SH-SY5Y (cell line): ENCODE results near the gene TMEM69.

Experiments used
- GATA2 ChIP-seq: IDR thresholded peaks from 2 replicates; pipeline ENCODE4 v1.6.1; 2011; ENCODE audit warnings: mild to moderate bottlenecking, low read depth, low read length
- GATA3 ChIP-seq: IDR thresholded peaks from 2 replicates; pipeline ENCODE4 v1.6.1; 2011; ENCODE audit warnings: low read depth, mild to moderate bottlenecking, low read length, moderate library complexity

- TF ChIP-seq GATA3 (no peak), GATA2 (no peak)
Measured at GRCh38 chr1:45704637-45705036, 16.7 kb downstream of the TMEM69 start.
